Hepatocyte (in vitro differentiated cells): Measurements from ENCODE around the gene KIAA0930.

ENCODE experiments used
- EZH2 ChIP-seq: fragments of 200-600 bp; sonication (generic); IDR thresholded peaks from 2 replicates; pipeline ENCODE4 v1.6.1; 2016; ENCODE audit warnings: antibody characterized with exemption, mild to moderate bottlenecking, borderline replicate concordance
- EZH2phosphoT487 ChIP-seq: fragments of 200-600 bp; sonication (generic); IDR thresholded peaks from one replicate; pipeline ENCODE4 v1.6.1; 2018; ENCODE audit warnings: antibody characterized with exemption, mild to moderate bottlenecking, low read depth, moderate library complexity; ENCODE audit not compliant: unreplicated experiment, severe bottlenecking
- TF ChIP-seq, protein P1 (sequence below): fragments of 200-600 bp; sonication (generic); IDR thresholded peaks from 2 replicates; pipeline ENCODE4 v1.5.1; 2016; ENCODE audit warnings: antibody characterized with exemption, mild to moderate bottlenecking; ENCODE audit not compliant: poor library complexity

DNA sequence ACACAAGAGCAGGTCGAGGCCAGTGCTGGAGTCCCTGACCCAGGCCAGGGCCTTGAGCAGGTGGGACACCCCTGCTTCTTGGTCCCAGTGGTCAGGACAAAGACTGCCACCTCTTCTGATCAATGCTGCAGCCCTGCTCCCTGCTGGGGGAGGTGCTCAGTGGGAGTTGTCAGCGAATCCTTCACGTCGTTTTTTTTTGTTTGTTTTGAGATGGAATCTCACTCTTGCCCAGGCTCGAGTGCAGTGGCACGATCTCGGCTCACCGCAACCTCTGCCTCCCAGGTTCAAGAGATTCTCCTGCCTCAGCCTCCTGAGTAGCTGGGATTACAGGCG, 42.3 kb downstream of the KIAA0930 start:
- TF ChIP-seq, protein P1, sequence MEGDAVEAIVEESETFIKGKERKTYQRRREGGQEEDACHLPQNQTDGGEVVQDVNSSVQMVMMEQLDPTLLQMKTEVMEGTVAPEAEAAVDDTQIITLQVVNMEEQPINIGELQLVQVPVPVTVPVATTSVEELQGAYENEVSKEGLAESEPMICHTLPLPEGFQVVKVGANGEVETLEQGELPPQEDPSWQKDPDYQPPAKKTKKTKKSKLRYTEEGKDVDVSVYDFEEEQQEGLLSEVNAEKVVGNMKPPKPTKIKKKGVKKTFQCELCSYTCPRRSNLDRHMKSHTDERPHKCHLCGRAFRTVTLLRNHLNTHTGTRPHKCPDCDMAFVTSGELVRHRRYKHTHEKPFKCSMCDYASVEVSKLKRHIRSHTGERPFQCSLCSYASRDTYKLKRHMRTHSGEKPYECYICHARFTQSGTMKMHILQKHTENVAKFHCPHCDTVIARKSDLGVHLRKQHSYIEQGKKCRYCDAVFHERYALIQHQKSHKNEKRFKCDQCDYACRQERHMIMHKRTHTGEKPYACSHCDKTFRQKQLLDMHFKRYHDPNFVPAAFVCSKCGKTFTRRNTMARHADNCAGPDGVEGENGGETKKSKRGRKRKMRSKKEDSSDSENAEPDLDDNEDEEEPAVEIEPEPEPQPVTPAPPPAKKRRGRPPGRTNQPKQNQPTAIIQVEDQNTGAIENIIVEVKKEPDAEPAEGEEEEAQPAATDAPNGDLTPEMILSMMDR, result no peak
- TF ChIP-seq EZH2phosphoT487 (no peak), EZH2 (no peak)
